Osteoblast (primary cell): ENCODE data around the gene COG3. TPM values are rescaled to one million over a fixed set of nuclear protein-coding genes. Genes with fewer than 3 reads are reported as not detected.

Source experiments
- DNase-seq: peaks from one replicate; pipeline ENCODE4 v3.0.0; 2011; ENCODE audit warnings: low spot score, mixed read lengths; ENCODE audit not compliant: insufficient read length; ENCODE audit errors: missing footprints
- H2AFZ ChIP-seq: 2 replicates; pipeline ENCODE4 v1.6.0; 2011; ENCODE audit warnings: mild to moderate bottlenecking, low read length
- H3K27ac ChIP-seq: 2 replicates; pipeline ENCODE4 v1.5.1; 2011; ENCODE audit warnings: mild to moderate bottlenecking, low read depth, low read length, moderate library complexity
- H3K27me3 ChIP-seq: 2 replicates; pipeline ENCODE4 v1.6.0; 2012; ENCODE audit warnings: mild to moderate bottlenecking, control low read depth, inconsistent platforms, low read length, moderate library complexity; ENCODE audit not compliant: insufficient read depth
- H3K36me3 ChIP-seq: 2 replicates; pipeline ENCODE4 v1.5.1; 2011; ENCODE audit warnings: mild to moderate bottlenecking, low read length, control low read depth, moderate library complexity; ENCODE audit not compliant: insufficient read depth
- H3K4me1 ChIP-seq: 2 replicates; pipeline ENCODE4 v1.5.1; 2011; ENCODE audit warnings: mild to moderate bottlenecking, low read length, control low read depth, moderate library complexity; ENCODE audit not compliant: insufficient read depth
- H3K4me2 ChIP-seq: 2 replicates; pipeline ENCODE4 v1.6.0; 2011; ENCODE audit warnings: mild to moderate bottlenecking, low read length; ENCODE audit not compliant: insufficient read depth
- H3K4me3 ChIP-seq: fragments of 200-600 bp; sonication (generic); 3 replicates; pipeline ENCODE4 v1.5.1; 2012; ENCODE audit warnings: mild to moderate bottlenecking, low read length, inconsistent platforms; ENCODE audit not compliant: insufficient read depth
- H3K79me2 ChIP-seq: 2 replicates; pipeline ENCODE4 v1.6.0; 2012; ENCODE audit warnings: mild to moderate bottlenecking, low read length, control low read depth, inconsistent platforms; ENCODE audit not compliant: insufficient read depth
- H3K9me3 ChIP-seq: 2 replicates; pipeline ENCODE4 v1.5.1; 2011; ENCODE audit warnings: low read depth, low read length, control low read depth
- H4K20me1 ChIP-seq: 2 replicates; pipeline ENCODE4 v1.6.0; 2012; ENCODE audit warnings: mild to moderate bottlenecking, low read length, control low read depth; ENCODE audit not compliant: insufficient read depth
- CTCF ChIP-seq: IDR thresholded peaks from 2 replicates; pipeline ENCODE4 v1.5.1; 2011; ENCODE audit warnings: mild to moderate bottlenecking, low read depth, low read length, moderate library complexity; ENCODE audit errors: extremely low read depth
- total RNA-seq: library from RNA; depleted of rRNA; stranded (reverse); fragments of >200 nt; gene quantifications from 2 replicates; pipeline ENCODE4 v1.2.3, GENCODE V29; 2012

COG3 gene
- total RNA-seq, 1 donor, result 35.5 TPM

GRCh38 chr13:45482571-45483173 lies 17.9 kb downstream of the COG3 start:
- peaks cover 30% of the 10 kb centered on the region for H3K79me2 ChIP-seq
- no peaks in the 10 kb centered on the region for H3K9me3 ChIP-seq
- peak overlapping the region; percentile 8 for H3K4me3 ChIP-seq
- TF ChIP-seq CTCF, result no peak
- H3K4me2 ChIP-seq, result peak overlapping the region; percentile 28
- no peaks in the 10 kb centered on the region for H3K27me3 ChIP-seq
- no peak for DNase-seq
- H2AFZ ChIP-seq, result no peak overlapping the region
- no peaks in the 10 kb centered on the region for H4K20me1 ChIP-seq
- H3K36me3 ChIP-seq, result peaks cover 41% of the 10 kb centered on the region
- H3K27ac ChIP-seq, result peak overlapping the region; percentile 38
- peaks cover 14% of the 10 kb centered on the region for H3K4me1 ChIP-seq

- H3K9me3 ChIP-seq, result no peaks in the 10 kb centered on the region
- no peak for TF ChIP-seq CTCF
- peaks cover 11% of the 10 kb centered on the region for H3K4me1 ChIP-seq
- H3K36me3 ChIP-seq, result peaks cover 49% of the 10 kb centered on the region
- H4K20me1 ChIP-seq, result no peaks in the 10 kb centered on the region
- H3K27ac ChIP-seq, result no peak overlapping the region
- no peak for DNase-seq
- H2AFZ ChIP-seq, result no peak overlapping the region
- H3K27me3 ChIP-seq, result no peaks in the 10 kb centered on the region
- no peak overlapping the region for H3K4me2 ChIP-seq
- H3K4me3 ChIP-seq, result no peak overlapping the region
- H3K79me2 ChIP-seq, result peaks cover 10% of the 10 kb centered on the region
Observed at GRCh38 chr13:45487604-45488003, 22.9 kb downstream of the COG3 start.

GRCh38 chr13:45490068-45490467 lies 25.3 kb downstream of the COG3 start:
- Histone ChIP-seq H3K36me3 (peaks cover 47% of the 10 kb centered on the region), H3K79me2 (peaks cover 6% of the 10 kb centered on the region), H3K4me1 (peaks cover 6% of the 10 kb centered on the region), H3K27ac (no peak overlapping the region), H3K27me3 (no peaks in the 10 kb centered on the region), H3K4me3 (no peak overlapping the region), H3K9me3 (no peaks in the 10 kb centered on the region), H3K4me2 (no peak overlapping the region), H4K20me1 (no peaks in the 10 kb centered on the region), H2AFZ (no peak overlapping the region)
- peak; percentile 6 for TF ChIP-seq CTCF
- DNase-seq, result no peak

GRCh38 chr13:45492538-45492937 lies 27.8 kb downstream of the COG3 start:
- no peak for TF ChIP-seq CTCF
- DNase-seq, result peak; percentile 72
- peaks cover 56% of the 10 kb centered on the region for H3K36me3 ChIP-seq

More at GRCh38 chr13:45492538-45492937, 27.8 kb downstream of the COG3 start:
- no peaks in the 10 kb centered on the region for H4K20me1 ChIP-seq
- no peaks in the 10 kb centered on the region for H3K27me3 ChIP-seq
- H3K4me1 ChIP-seq, result peaks cover 6% of the 10 kb centered on the region
- no peak overlapping the region for H3K4me3 ChIP-seq
- peak overlapping the region; percentile 37 for H3K4me2 ChIP-seq
- H2AFZ ChIP-seq, result no peak overlapping the region
- no peaks in the 10 kb centered on the region for H3K9me3 ChIP-seq
- no peaks in the 10 kb centered on the region for H3K79me2 ChIP-seq
- peak overlapping the region; percentile 60 for H3K27ac ChIP-seq
